ENCODE data around the gene PSMA6. TPM values are rescaled to one million over a fixed set of nuclear protein-coding genes. Genes with fewer than 3 reads are reported as not detected.

The PSMA6 gene
- total and polyA plus RNA-seq, 2 of the 13 experiments (the other 11 are each of a cell fraction or from before 2014, with no cell fraction given): 525 to 1,109 TPM

- ATAC-seq: no peak
- H3K4me1 ChIP-seq (ENCODE audit: insufficient read depth, low read length): no peaks in the 10 kb centered on the region
- CTCF ChIA-PET (ENCODE audit: low intra/inter-chr PET ratio, low total read pairs): no interaction called here
- TF ChIP-seq, protein P1, sequence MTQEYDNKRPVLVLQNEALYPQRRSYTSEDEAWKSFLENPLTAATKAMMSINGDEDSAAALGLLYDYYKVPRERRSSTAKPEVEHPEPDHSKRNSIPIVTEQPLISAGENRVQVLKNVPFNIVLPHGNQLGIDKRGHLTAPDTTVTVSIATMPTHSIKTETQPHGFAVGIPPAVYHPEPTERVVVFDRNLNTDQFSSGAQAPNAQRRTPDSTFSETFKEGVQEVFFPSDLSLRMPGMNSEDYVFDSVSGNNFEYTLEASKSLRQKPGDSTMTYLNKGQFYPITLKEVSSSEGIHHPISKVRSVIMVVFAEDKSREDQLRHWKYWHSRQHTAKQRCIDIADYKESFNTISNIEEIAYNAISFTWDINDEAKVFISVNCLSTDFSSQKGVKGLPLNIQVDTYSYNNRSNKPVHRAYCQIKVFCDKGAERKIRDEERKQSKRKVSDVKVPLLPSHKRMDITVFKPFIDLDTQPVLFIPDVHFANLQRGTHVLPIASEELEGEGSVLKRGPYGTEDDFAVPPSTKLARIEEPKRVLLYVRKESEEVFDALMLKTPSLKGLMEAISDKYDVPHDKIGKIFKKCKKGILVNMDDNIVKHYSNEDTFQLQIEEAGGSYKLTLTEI (CRISPR knock-in tag; conservative IDR thresholded peaks at IDR 0.05): no peak
- TF ChIP-seq ESRRA (CRISPR knock-in tag; IDR thresholded peaks at IDR 0.05; ENCODE audit: low read depth) (no peak), XBP1 (CRISPR knock-in tag; IDR thresholded peaks at IDR 0.05) (no peak)
- no peaks in the 10 kb centered on the region for H3K9me3 ChIP-seq (ENCODE audit: low read length)
- H3K9ac ChIP-seq (ENCODE audit: insufficient read depth, low read depth, low read length): no peak overlapping the region
- POLR2A ChIA-PET: no interaction called here
- no peak for DNase-seq (ENCODE audit: low spot score)
- H2AFZ ChIP-seq (ENCODE audit: low read length): no peak overlapping the region
- H3K4me2 ChIP-seq (ENCODE audit: low read depth, low read length): no peak overlapping the region
- no TSS peak for BruUV-seq (replicated peaks)
- FAIRE-seq: no peak
- no peak overlapping the region for H3K4me3 ChIP-seq (replicated peaks in 1 of 3; ENCODE audit: insufficient read depth in 1 of 3, low read depth in 2 of 3, low read length in 3 of 3)
- WGBS (ENCODE audit: low lambda C conversion rate): 100% methylated on average over 1 of the region's 1 CpG
- peaks cover 7 to 14% of the 10 kb centered on the region in 2 experiments; a peak in 4 of 5 replicates for H3K36me3 ChIP-seq (replicated peaks in 1 of 2; ENCODE audit: control insufficient read depth in 1 of 2, insufficient read depth in 2 of 2, low read length in 2 of 2)
- H3K79me2 ChIP-seq (ENCODE audit: insufficient read depth, low read length): no peaks in the 10 kb centered on the region
- intact Hi-C loops (cut with micrococcal nuclease; ENCODE audit: unreplicated experiment): no loop called here
- no peak overlapping the region for H3K27ac ChIP-seq (ENCODE audit: extremely low read length, insufficient read depth, low read length)
- no peaks in the 10 kb centered on the region for H3K27me3 ChIP-seq (ENCODE audit: control insufficient read depth in 1 of 2, insufficient read depth in 2 of 2, low read length in 2 of 2)
- no peaks in the 10 kb centered on the region for H4K20me1 ChIP-seq (ENCODE audit: insufficient read depth, low read length)
- in situ Hi-C loops (cut with HindIII; ENCODE audit: extremely low pct_ligation_motif_present, low pct_unique_long_range_greater_than_20kb): no loop called here
These were observed 34.4 kb upstream of the PSMA6 start for GRCh38 chr14:35257809-35258208.

DNA sequence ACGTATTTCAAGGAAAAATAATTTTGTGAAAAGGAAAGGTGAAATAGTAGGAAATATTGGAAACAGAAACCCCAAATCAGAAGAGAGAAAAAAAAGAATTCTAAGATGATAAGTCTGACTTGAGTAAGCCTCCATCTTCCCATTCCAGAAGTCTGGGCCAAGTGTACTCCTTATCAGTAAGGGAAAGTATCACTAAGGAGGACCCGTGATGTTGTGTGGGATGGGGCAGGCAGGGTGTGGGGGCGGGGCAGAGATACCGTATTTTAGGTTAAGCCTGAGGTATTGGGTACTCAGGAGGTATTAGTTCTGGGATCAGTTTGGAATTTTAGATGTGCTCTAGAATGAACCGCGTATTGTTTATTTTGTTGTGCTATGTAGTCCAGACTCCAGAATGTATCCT is 33.8 kb upstream of the PSMA6 start:
- CTCF ChIA-PET (ENCODE audit: low intra/inter-chr PET ratio, low total read pairs): no interaction called here
- Histone ChIP-seq H3K36me3 (replicated peaks in 1 of 2; ENCODE audit: control insufficient read depth in 1 of 2, insufficient read depth in 2 of 2, low read length in 2 of 2) (peaks cover 6 to 14% of the 10 kb centered on the region in 2 experiments; a peak in 4 of 5 replicates), H3K4me1 (ENCODE audit: insufficient read depth, low read length) (no peaks in the 10 kb centered on the region), H3K79me2 (ENCODE audit: insufficient read depth, low read length) (no peaks in the 10 kb centered on the region), H3K9me3 (ENCODE audit: low read length) (no peaks in the 10 kb centered on the region), H4K20me1 (ENCODE audit: insufficient read depth, low read length) (no peaks in the 10 kb centered on the region), H3K4me3 (replicated peaks in 1 of 3; ENCODE audit: insufficient read depth in 1 of 3, low read depth in 2 of 3, low read length in 3 of 3) (no peak overlapping the region), H3K27ac (ENCODE audit: extremely low read length, insufficient read depth, low read length) (no peak overlapping the region), H2AFZ (ENCODE audit: low read length) (no peak overlapping the region), H3K9ac (ENCODE audit: insufficient read depth, low read depth, low read length) (no peak overlapping the region), H3K4me2 (ENCODE audit: low read depth, low read length) (no peak overlapping the region), H3K27me3 (ENCODE audit: control insufficient read depth in 1 of 2, insufficient read depth in 2 of 2, low read length in 2 of 2) (no peaks in the 10 kb centered on the region)
- 86% methylated on average over 6 of the region's 6 CpGs for WGBS (ENCODE audit: low lambda C conversion rate)
- TF ChIP-seq ZSCAN21 (CRISPR knock-in tag; IDR thresholded peaks at IDR 0.05; ENCODE audit: borderline replicate concordance): no peak
- TF ChIP-seq ZNF432 (CRISPR knock-in tag; IDR thresholded peaks at IDR 0.05; ENCODE audit: borderline replicate concordance): no peak
- TF ChIP-seq, protein P2, sequence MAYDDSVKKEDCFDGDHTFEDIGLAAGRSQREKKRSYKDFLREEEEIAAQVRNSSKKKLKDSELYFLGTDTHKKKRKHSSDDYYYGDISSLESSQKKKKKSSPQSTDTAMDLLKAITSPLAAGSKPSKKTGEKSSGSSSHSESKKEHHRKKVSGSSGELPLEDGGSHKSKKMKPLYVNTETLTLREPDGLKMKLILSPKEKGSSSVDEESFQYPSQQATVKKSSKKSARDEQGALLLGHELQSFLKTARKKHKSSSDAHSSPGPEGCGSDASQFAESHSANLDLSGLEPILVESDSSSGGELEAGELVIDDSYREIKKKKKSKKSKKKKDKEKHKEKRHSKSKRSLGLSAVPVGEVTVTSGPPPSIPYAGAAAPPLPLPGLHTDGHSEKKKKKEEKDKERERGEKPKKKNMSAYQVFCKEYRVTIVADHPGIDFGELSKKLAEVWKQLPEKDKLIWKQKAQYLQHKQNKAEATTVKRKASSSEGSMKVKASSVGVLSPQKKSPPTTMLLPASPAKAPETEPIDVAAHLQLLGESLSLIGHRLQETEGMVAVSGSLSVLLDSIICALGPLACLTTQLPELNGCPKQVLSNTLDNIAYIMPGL (CRISPR knock-in tag; IDR thresholded peaks at IDR 0.05; ENCODE audit: borderline replicate concordance in 1 of 2, low read depth in 1 of 2): no peak
- no peak for TF ChIP-seq DPF2 (CRISPR knock-in tag; IDR thresholded peaks at IDR 0.05; ENCODE audit: borderline replicate concordance, low read depth)
- TF ChIP-seq, protein P3, sequence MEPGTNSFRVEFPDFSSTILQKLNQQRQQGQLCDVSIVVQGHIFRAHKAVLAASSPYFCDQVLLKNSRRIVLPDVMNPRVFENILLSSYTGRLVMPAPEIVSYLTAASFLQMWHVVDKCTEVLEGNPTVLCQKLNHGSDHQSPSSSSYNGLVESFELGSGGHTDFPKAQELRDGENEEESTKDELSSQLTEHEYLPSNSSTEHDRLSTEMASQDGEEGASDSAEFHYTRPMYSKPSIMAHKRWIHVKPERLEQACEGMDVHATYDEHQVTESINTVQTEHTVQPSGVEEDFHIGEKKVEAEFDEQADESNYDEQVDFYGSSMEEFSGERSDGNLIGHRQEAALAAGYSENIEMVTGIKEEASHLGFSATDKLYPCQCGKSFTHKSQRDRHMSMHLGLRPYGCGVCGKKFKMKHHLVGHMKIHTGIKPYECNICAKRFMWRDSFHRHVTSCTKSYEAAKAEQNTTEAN (CRISPR knock-in tag; conservative IDR thresholded peaks at IDR 0.05): no peak
- no peak for TF ChIP-seq PAF1 (CRISPR knock-in tag; IDR thresholded peaks at IDR 0.05)
- FAIRE-seq: no peak
- POLR2A ChIA-PET: no interaction called here
- ATAC-seq: no peak
- intact Hi-C loops (cut with micrococcal nuclease; ENCODE audit: unreplicated experiment) (no loop called here), in situ Hi-C loops (cut with HindIII; ENCODE audit: extremely low pct_ligation_motif_present, low pct_unique_long_range_greater_than_20kb) (no loop called here)
- DNase-seq (ENCODE audit: low spot score): no peak
- BruUV-seq (replicated peaks): no TSS peak
